GM12801 (cell line): ENCODE measurements around the gene NLRC5.

ENCODE experiments used
- CTCF ChIP-seq: IDR thresholded peaks from one replicate; pipeline ENCODE4 v1.5.1; 2011; ENCODE audit warnings: control low read depth; ENCODE audit not compliant: insufficient read length; ENCODE audit errors: extremely low read depth

NLRC5 gene

GRCh38 chr16:56953006-56953405 lies 36.4 kb upstream of the NLRC5 start:
- TF ChIP-seq CTCF: no peak

GRCh38 chr16:56956076-56956475 lies 33.3 kb upstream of the NLRC5 start:
- no peak for TF ChIP-seq CTCF

- no peak for TF ChIP-seq CTCF
Observed at GRCh38 chr16:56956756-56957155, 32.6 kb upstream of the NLRC5 start.

GRCh38 chr16:56960681-56961281 lies 28.6 kb upstream of the NLRC5 start:
- TF ChIP-seq CTCF: no peak

GRCh38 chr16:56961386-56961785 lies 28.0 kb upstream of the NLRC5 start:
- no peak for TF ChIP-seq CTCF

GRCh38 chr16:56961851-56962281 lies 27.5 kb upstream of the NLRC5 start, which contains the start of gene CETP:
Gene CETP, plus strand, starts transcription at chr16:56961950. Its CDS starts 30 bp downstream, at chr16:56961980.
- no peak for TF ChIP-seq CTCF

GRCh38 chr16:56964243-56965148 lies 24.9 kb upstream of the NLRC5 start:
- peak; percentile 91 for TF ChIP-seq CTCF
